GM13976 (cell line): ENCODE measurements around the gene L3MBTL4.
"Not testable (repeated sequence)": the region's sequence is repeated elsewhere in the genome, so short reads cannot be mapped to it uniquely, and the experiment has no call there.

Experiments used
- DNase-seq: peaks from one replicate; pipeline ENCODE4 v3.0.0; 2012; ENCODE audit warnings: low spot score
- CTCF ChIP-seq: IDR thresholded peaks from 2 replicates; pipeline ENCODE4 v1.5.1; 2012; ENCODE audit warnings: borderline replicate concordance, mild to moderate bottlenecking; ENCODE audit not compliant: insufficient read depth; ENCODE audit errors: extremely low read depth, missing control alignments, control extremely low read depth
- in situ Hi-C: fragments of 300-500 bp; cut with MboI; formaldehyde crosslinking; loops from one replicate; pipeline ENCODE4 v1.12.0; 2022; ENCODE audit warnings: low sequenced_read_pairs, mixed read lengths, inconsistent platforms; ENCODE audit not compliant: unreplicated experiment

The L3MBTL4 gene

GRCh38 chr18:6423289-6423688, 8.6 kb upstream of the L3MBTL4 start:
- TF ChIP-seq CTCF, result no peak
- DNase-seq, result no peak
- in situ Hi-C loops, result no loop called here

GRCh38 chr18:6414118-6414722, 491 bp downstream of the L3MBTL4 start:
- in situ Hi-C loops, result no loop called here
- DNase-seq, result peak; percentile 92

GRCh38 chr18:6413579-6414117, 1.1 kb downstream of the L3MBTL4 start:
- in situ Hi-C loops, result no loop called here
- no peak for DNase-seq
- TF ChIP-seq CTCF, result no peak

More at GRCh38 chr18:6414118-6414722, 491 bp downstream of the L3MBTL4 start:
- TF ChIP-seq CTCF, result peak; percentile 12

- in situ Hi-C loops, result no loop called here
- no peak for DNase-seq
- TF ChIP-seq CTCF, result no peak
Observed at GRCh38 chr18:6412933-6413472, 1.7 kb downstream of the L3MBTL4 start.

- TF ChIP-seq CTCF, result no peak
- in situ Hi-C loops, result no loop called here
- DNase-seq, result no peak
Observed at GRCh38 chr18:6411382-6411781, 3.3 kb downstream of the L3MBTL4 start.

GRCh38 chr18:6409933-6410332, 4.8 kb downstream of the L3MBTL4 start:
- in situ Hi-C loops, result no loop called here
- no peak for TF ChIP-seq CTCF
- DNase-seq, result no peak

GRCh38 chr18:6408543-6408942, 6.2 kb downstream of the L3MBTL4 start:
- in situ Hi-C loops, DNase-seq: not testable (repeated sequence)
